HEK293 (cell line): Measurements from ENCODE around the gene KLHDC4.

Experiments used
- CTCF ChIA-PET: fragments of 350-600 bp; formaldehyde crosslinking; extraction: SDS; loops from one replicate; lab custom pipeline; 2021; ENCODE audit warnings: antibody characterized with exemption; lab: Yijun Ruan, JAX
- POLR2A ChIA-PET: fragments of 300-600 bp; formaldehyde crosslinking; extraction: SDS; loops from one replicate; lab custom pipeline; 2020; ENCODE audit warnings: antibody characterized with exemption, inconsistent platforms; lab: Yijun Ruan, JAX
- H3K27ac ChIP-seq: fragments of 200-500 bp; sonication (Bioruptor generic); 2 replicates; pipeline ENCODE4 v1.5.1; 2014; ENCODE audit warnings: low read depth, low read length, control low read depth, inconsistent platforms; ENCODE audit errors: extremely low read depth
- H3K36me3 ChIP-seq, 2 experiments: fragments of 200-500 bp in 1 of 2; sonication (Bioruptor generic) in 1 of 2; 1 replicate in 1 of 2; 2 replicates in 1 of 2; pipeline ENCODE4 v1.5.1; 2014 to 2017; ENCODE audit warnings: inconsistent platforms in 2 of 2, low read length in 2 of 2; ENCODE audit not compliant: control insufficient read depth in 2 of 2, insufficient read depth in 1 of 2
- H3K4me1 ChIP-seq: fragments of 200-500 bp; sonication (Bioruptor generic); 2 replicates; pipeline ENCODE4 v1.5.1; 2014; ENCODE audit warnings: mild to moderate bottlenecking, low read length, inconsistent platforms; ENCODE audit not compliant: control insufficient read depth, insufficient read depth
- H3K4me3 ChIP-seq: 2 replicates; pipeline ENCODE4 v1.5.1; 2011; ENCODE audit warnings: low read depth, mild to moderate bottlenecking, control low read depth, low read length, moderate library complexity
- H3K9me3 ChIP-seq: fragments of 200-500 bp; sonication (Bioruptor generic); 2 replicates; pipeline ENCODE4 v1.5.1; 2014; ENCODE audit warnings: low read depth, low read length, inconsistent platforms; ENCODE audit not compliant: control insufficient read depth, insufficient read depth
- AEBP2 ChIP-seq: fragments of 450-650 bp; formaldehyde crosslinking; IDR thresholded peaks from 2 replicates; pipeline ENCODE4 v1.5.1; 2016; ENCODE audit warnings: missing biosample characterization, missing genetic modification characterization, borderline replicate concordance
- PRDM1 ChIP-seq: fragments of 450-650 bp; formaldehyde crosslinking; IDR thresholded peaks from 2 replicates; pipeline ENCODE4; 2016; ENCODE audit warnings: missing biosample characterization, missing genetic modification characterization
- PRDM10 ChIP-seq: fragments of 450-650 bp; formaldehyde crosslinking; IDR thresholded peaks from 2 replicates; pipeline ENCODE4 v1.5.1; 2016; ENCODE audit warnings: missing biosample characterization, missing genetic modification characterization
- SP7 ChIP-seq: fragments of 450-650 bp; formaldehyde crosslinking; IDR thresholded peaks from 2 replicates; pipeline ENCODE4 v1.5.1; 2016; ENCODE audit warnings: missing biosample characterization, missing genetic modification characterization
- TCF7L2 ChIP-seq: IDR thresholded peaks from 2 replicates; pipeline ENCODE4 v1.6.1; 2011; ENCODE audit warnings: low read depth, mild to moderate bottlenecking, inconsistent platforms, low read length, moderate library complexity, borderline replicate concordance
- ZBTB11 ChIP-seq: fragments of 450-650 bp; formaldehyde crosslinking; conservative IDR thresholded peaks from 2 replicates; pipeline ENCODE4 v1.5.1; 2016; ENCODE audit warnings: low read depth, missing biosample characterization, missing genetic modification characterization
- ZFHX2 ChIP-seq: fragments of 450-650 bp; formaldehyde crosslinking; conservative IDR thresholded peaks from 2 replicates; pipeline ENCODE4 v1.5.1; 2016; ENCODE audit warnings: missing biosample characterization, missing genetic modification characterization
- ZNF324 ChIP-seq: fragments of 450-650 bp; formaldehyde crosslinking; IDR thresholded peaks from 2 replicates; pipeline ENCODE4 v1.5.1; 2016; ENCODE audit warnings: missing biosample characterization, missing genetic modification characterization
- ZNF362 ChIP-seq: fragments of 450-650 bp; formaldehyde crosslinking; IDR thresholded peaks from 2 replicates; pipeline ENCODE4 v1.5.1; 2016; ENCODE audit warnings: missing biosample characterization, missing genetic modification characterization
- ZNF416 ChIP-seq: fragments of 450-650 bp; formaldehyde crosslinking; IDR thresholded peaks from 2 replicates; pipeline ENCODE4 v1.5.1; 2016; ENCODE audit warnings: missing biosample characterization, missing genetic modification characterization
- ZNF548 ChIP-seq: fragments of 450-650 bp; formaldehyde crosslinking; IDR thresholded peaks from 2 replicates; pipeline ENCODE4 v1.5.1; 2016; ENCODE audit warnings: missing biosample characterization, missing genetic modification characterization
- ZNF610 ChIP-seq: fragments of 450-650 bp; formaldehyde crosslinking; IDR thresholded peaks from 2 replicates; pipeline ENCODE4 v1.5.1; 2016; ENCODE audit warnings: missing biosample characterization, missing genetic modification characterization, borderline replicate concordance
- ZNF785 ChIP-seq: fragments of 450-650 bp; formaldehyde crosslinking; IDR thresholded peaks from 2 replicates; pipeline ENCODE4 v1.5.1; 2016; ENCODE audit warnings: missing biosample characterization, missing genetic modification characterization
- ZSCAN30 ChIP-seq: fragments of 450-650 bp; IDR thresholded peaks from 2 replicates; pipeline ENCODE4 v1.5.1; 2018; ENCODE audit warnings: missing biosample characterization, mild to moderate bottlenecking, missing genetic modification characterization, moderate library complexity

Gene KLHDC4

GRCh38 chr16:87685766-87686165 is 80.0 kb downstream of the KLHDC4 start:
- Histone ChIP-seq H3K4me1 (no peaks in the 10 kb centered on the region), H3K27ac (no peak overlapping the region), H3K36me3 (no peaks in the 10 kb centered on the region), H3K9me3 (no peaks in the 10 kb centered on the region), H3K4me3 (no peak overlapping the region)
- no peak for TF ChIP-seq ZBTB11
- no peak for TF ChIP-seq ZSCAN30 (tag by site-specific recombination)
- TF ChIP-seq ZFHX2 (tag by site-specific recombination): no peak
- TF ChIP-seq ZNF324 (tag by site-specific recombination): no peak
- TF ChIP-seq ZNF362 (tag by site-specific recombination): no peak
- TF ChIP-seq PRDM1 (tag by site-specific recombination): no peak
- no peak for TF ChIP-seq PRDM10
- no peak for TF ChIP-seq ZNF610 (tag by site-specific recombination)
- no peak for TF ChIP-seq SP7 (tag by site-specific recombination)
- no peak for TF ChIP-seq ZNF416 (tag by site-specific recombination)
- TF ChIP-seq AEBP2 (tag by site-specific recombination): no peak
- no peak for TF ChIP-seq TCF7L2
- ChIA-PET CTCF (no interaction called here), POLR2A (no interaction called here)

GRCh38 chr16:87685405-87685755 is 80.4 kb downstream of the KLHDC4 start:
- H3K36me3 ChIP-seq: no peaks in the 10 kb centered on the region
- H3K4me1 ChIP-seq: no peaks in the 10 kb centered on the region
- POLR2A ChIA-PET: no interaction called here
- CTCF ChIA-PET: no interaction called here
- TF ChIP-seq ZNF785 (no peak), ZNF548 (no peak)
- no peaks in the 10 kb centered on the region for H3K9me3 ChIP-seq
- no peak overlapping the region for H3K27ac ChIP-seq
- no peak overlapping the region for H3K4me3 ChIP-seq
